H1 (cell line): ENCODE data around the gene POLN. TPM values are rescaled to one million over a fixed set of nuclear protein-coding genes. Genes with fewer than 3 reads are reported as not detected.

Source experiments
- CTCF ChIA-PET: fragments of 300-600 bp; sonication (Branson Sonifier 250); formaldehyde crosslinking; loops from one replicate; lab custom pipeline; 2021; ENCODE audit not compliant: partially characterized antibody; lab: Charles Lee
- POLR2A ChIA-PET: fragments of 300-600 bp; sonication (Branson Sonifier 250); formaldehyde crosslinking; loops from one replicate; lab custom pipeline; 2021; ENCODE audit warnings: inconsistent platforms; ENCODE audit not compliant: partially characterized antibody; lab: Charles Lee
- DNase-seq, 2 experiments: peaks; one replicate each; pipeline versions ENCODE4 v3.0.0 to v3.0.0-alpha.2; 2010 to 2022; ENCODE audit warnings: low spot score in 2 of 2, low read depth in 1 of 2, mixed read lengths in 1 of 2
- FAIRE-seq: peaks from 2 replicates; lab custom pipeline; 2011; peaks lifted over from hg19 to GRCh38; lab: Jason Lieb, UNC
- H2AFZ ChIP-seq: 2 replicates; pipeline ENCODE4 v1.8.1; 2012; ENCODE audit warnings: low read length, inconsistent platforms
- H2AK5ac ChIP-seq: 2 replicates; pipeline ENCODE4 v1.6.1; 2013; ENCODE audit warnings: low read depth, low read length
- H2BK120ac ChIP-seq: replicated peaks from 2 replicates; pipeline ENCODE3; 2013; ENCODE audit warnings: low read depth, low read length, inconsistent platforms
- H2BK12ac ChIP-seq: 2 replicates; pipeline ENCODE4 v1.6.1; 2013; ENCODE audit warnings: low read depth, low read length
- H2BK15ac ChIP-seq: 2 replicates; pipeline ENCODE4 v1.6.1; 2013; ENCODE audit warnings: low read length
- H2BK20ac ChIP-seq: 2 replicates; pipeline ENCODE4 v1.6.1; 2013; ENCODE audit warnings: low read length
- H2BK5ac ChIP-seq: 2 replicates; pipeline ENCODE4 v1.6.1; 2013; ENCODE audit warnings: low read depth, low read length
- H3K14ac ChIP-seq: 2 replicates; pipeline ENCODE4 v1.6.1; 2013; ENCODE audit warnings: inconsistent platforms; ENCODE audit not compliant: insufficient read length
- H3K18ac ChIP-seq: 2 replicates; pipeline ENCODE4 v1.6.1; 2013; ENCODE audit warnings: low read length; ENCODE audit errors: extremely low read depth
- H3K23ac ChIP-seq: 2 replicates; pipeline ENCODE4 v1.6.1; 2013; ENCODE audit warnings: inconsistent platforms; ENCODE audit not compliant: insufficient read length
- H3K23me2 ChIP-seq: 2 replicates; pipeline ENCODE4 v1.6.1; 2013; ENCODE audit warnings: low read depth, low read length
- H3K27ac ChIP-seq: 2 replicates; pipeline ENCODE4 v1.6.1; 2011; ENCODE audit warnings: low read depth, low read length, inconsistent platforms
- H3K27me3 ChIP-seq, 4 experiments: replicated peaks in 1 of 4; 1 replicate in 1 of 4; 2 replicates in 3 of 4; pipeline versions ENCODE4 v1.6.1 to v1.8.1; 2011 to 2013; ENCODE audit warnings: low read length in 3 of 4, mild to moderate bottlenecking in 3 of 4, inconsistent platforms in 2 of 4, mixed read lengths in 2 of 4, moderate library complexity in 1 of 4; ENCODE audit not compliant: control insufficient read depth in 3 of 4, insufficient read depth in 3 of 4; ENCODE audit errors: extremely low read depth in 1 of 4
- H3K36me3 ChIP-seq, 4 experiments: 2 replicates each; pipeline versions ENCODE4 v1.6.1 to v1.8.1; 2011 to 2013; ENCODE audit warnings: mild to moderate bottlenecking in 4 of 4, low read length in 3 of 4, moderate library complexity in 2 of 4, control low read depth in 1 of 4, inconsistent platforms in 1 of 4; ENCODE audit not compliant: insufficient read depth in 4 of 4, control insufficient read depth in 2 of 4
- H3K4ac ChIP-seq: replicated peaks from 2 replicates; pipeline ENCODE3; 2013; ENCODE audit warnings: low read length, low read depth, mixed read lengths, inconsistent platforms; ENCODE audit not compliant: insufficient read length
- H3K4me1 ChIP-seq, 4 experiments: replicated peaks in 1 of 4; 1 replicate in 1 of 4; 2 replicates in 3 of 4; pipeline versions ENCODE4 v1.6.1 to v1.8.1; 2011 to 2013; ENCODE audit warnings: low read length in 3 of 4, inconsistent platforms in 2 of 4, mixed read lengths in 1 of 4; ENCODE audit not compliant: insufficient read depth in 4 of 4, control insufficient read depth in 3 of 4
- H3K4me2 ChIP-seq, 2 experiments: 2 replicates each; pipeline versions ENCODE4 v1.6.1 to v1.8.1; 2011 to 2013; ENCODE audit warnings: low read depth in 2 of 2, low read length in 2 of 2, control low read depth in 1 of 2, inconsistent platforms in 1 of 2, mild to moderate bottlenecking in 1 of 2; ENCODE audit not compliant: insufficient read depth in 1 of 2
- H3K4me3 ChIP-seq, 4 experiments: fragments of 200-600, 300-600 bp in 1 of 4; sonication (generic), shearing (Covaris generic), sonication (Bioruptor Twin) in 1 of 4; 2 replicates each; pipeline versions ENCODE4 v1.5.1 to v1.8.1; 2011 to 2016; ENCODE audit warnings: low read length in 4 of 4, low read depth in 3 of 4, control low read depth in 2 of 4, inconsistent platforms in 2 of 4, mild to moderate bottlenecking in 2 of 4, mixed read lengths in 1 of 4, moderate library complexity in 1 of 4; ENCODE audit not compliant: insufficient read depth in 2 of 4; ENCODE audit errors: extremely low read depth in 1 of 4
- H3K56ac ChIP-seq: replicated peaks from 2 replicates; pipeline ENCODE3; 2013; ENCODE audit warnings: low read depth, mild to moderate bottlenecking, mixed read lengths, low read length, inconsistent platforms; ENCODE audit not compliant: insufficient read length
- H3K79me1 ChIP-seq: 2 replicates; pipeline ENCODE4 v1.6.1; 2013; ENCODE audit warnings: low read depth, low read length, control low read depth
- H3K79me2 ChIP-seq, 2 experiments: 2 replicates each; pipeline versions ENCODE4 v1.6.1 to v1.8.1; 2012 to 2013; ENCODE audit warnings: low read length in 2 of 2, mild to moderate bottlenecking in 2 of 2, inconsistent platforms in 1 of 2; ENCODE audit not compliant: insufficient read depth in 2 of 2, control insufficient read depth in 1 of 2
- H3K9ac ChIP-seq, 4 experiments: replicated peaks in 1 of 4; 1 replicate in 1 of 4; 2 replicates in 3 of 4; pipeline versions ENCODE4 v1.6.1 to v1.8.1; 2011 to 2013; ENCODE audit warnings: low read depth in 3 of 4, low read length in 3 of 4, control low read depth in 2 of 4, mild to moderate bottlenecking in 2 of 4, moderate library complexity in 2 of 4, inconsistent platforms in 1 of 4; ENCODE audit errors: extremely low read depth in 1 of 4
- H3K9me3 ChIP-seq, 2 experiments: 2 replicates each; pipeline versions ENCODE4 v1.6.1 to v1.8.1; 2012 to 2013; ENCODE audit warnings: mild to moderate bottlenecking in 2 of 2, moderate library complexity in 2 of 2, control low read depth in 1 of 2, inconsistent platforms in 1 of 2, low read depth in 1 of 2, low read length in 1 of 2, mixed read lengths in 1 of 2; ENCODE audit not compliant: insufficient read depth in 2 of 2
- H4K20me1 ChIP-seq, 2 experiments: replicated peaks in 1 of 2; 2 replicates each; pipeline versions ENCODE3 to v1.8.1; 2011 to 2013; ENCODE audit warnings: inconsistent platforms in 2 of 2, low read length in 2 of 2, mild to moderate bottlenecking in 1 of 2; ENCODE audit not compliant: insufficient read depth in 2 of 2, control insufficient read depth in 1 of 2
- H4K5ac ChIP-seq: 2 replicates; pipeline ENCODE4 v1.6.1; 2013; ENCODE audit warnings: low read length, low read depth, mixed read lengths, inconsistent platforms; ENCODE audit not compliant: insufficient read length
- H4K8ac ChIP-seq: 2 replicates; pipeline ENCODE4 v1.8.0; 2013; ENCODE audit warnings: mild to moderate bottlenecking, moderate library complexity, low read length, inconsistent platforms; ENCODE audit not compliant: insufficient read depth; ENCODE audit errors: extremely low read depth
- H4K91ac ChIP-seq: replicated peaks from 2 replicates; pipeline ENCODE3; 2013; ENCODE audit warnings: low read length, mixed read lengths, inconsistent platforms; ENCODE audit not compliant: insufficient read length
- BRCA1 ChIP-seq: IDR thresholded peaks from 2 replicates; pipeline ENCODE4 v1.6.1; 2012; ENCODE audit warnings: low read depth, low read length, improper control_type of control experiment
- CEBPB ChIP-seq: IDR thresholded peaks from 2 replicates; pipeline ENCODE4 v1.6.1; 2012; ENCODE audit warnings: low read depth, low read length
- EGR1 ChIP-seq: IDR thresholded peaks from 2 replicates; pipeline ENCODE4 v1.6.1; 2011; ENCODE audit warnings: low read depth, low read length, borderline replicate concordance
- GTF2F1 ChIP-seq: IDR thresholded peaks from 2 replicates; pipeline ENCODE4 v1.6.1; 2012; ENCODE audit warnings: low read depth, low read length, improper control_type of control experiment, borderline replicate concordance
- HDAC6 ChIP-seq: IDR thresholded peaks from one replicate; pipeline ENCODE4 v1.7.1; 2012; ENCODE audit warnings: low read depth, mild to moderate bottlenecking, inconsistent platforms, low read length, moderate library complexity
- KDM5A ChIP-seq: fragments of 200-600 bp; IDR thresholded peaks from 2 replicates; pipeline ENCODE4 v1.7.1; 2012; ENCODE audit warnings: mild to moderate bottlenecking, low read length, inconsistent platforms, mixed read lengths
- POLR2AphosphoS5 ChIP-seq: IDR thresholded peaks from 2 replicates; pipeline ENCODE4 v1.6.1; 2011; ENCODE audit warnings: low read depth, low read length
- SIN3A ChIP-seq, 2 experiments: IDR thresholded peaks in 1 of 2; conservative IDR thresholded peaks in 1 of 2; 2 replicates each; pipeline ENCODE4 v1.6.1; 2011 to 2012; ENCODE audit warnings: low read length in 2 of 2, improper control_type of control experiment in 1 of 2, low read depth in 1 of 2, mild to moderate bottlenecking in 1 of 2
- TBP ChIP-seq: IDR thresholded peaks from 2 replicates; pipeline ENCODE4 v1.6.1; 2011; ENCODE audit warnings: low read depth, low read length, improper control_type of control experiment
- TEAD4 ChIP-seq: IDR thresholded peaks from 2 replicates; pipeline ENCODE4 v1.6.1; 2012; ENCODE audit warnings: low read depth, low read length, inconsistent platforms, mixed read lengths
- ZNF274 ChIP-seq: IDR thresholded peaks from 2 replicates; pipeline ENCODE4 v1.7.0; 2012; ENCODE audit warnings: low read length, borderline replicate concordance; ENCODE audit errors: extremely low read depth
- WGBS, 2 experiments: shearing (Covaris generic) in 1 of 2; methylation state at CpG; one replicate each; pipeline versions ENCODE4 v1.1.6 to v1.1.7; 2013 to 2015; ENCODE audit warnings: low lambda C conversion rate in 2 of 2, mixed read lengths in 2 of 2, inconsistent platforms in 1 of 2, low coverage in 1 of 2, missing lambda C conversion rate in 1 of 2; ENCODE audit not compliant: insufficient replicate concordance in 2 of 2, insufficient coverage in 1 of 2, insufficient read length in 1 of 2; ENCODE audit errors: extremely low coverage in 1 of 2, missing lambda C conversion rate in 1 of 2; 5-methylcytosine and 5-hydroxymethylcytosine counted together
- polyA plus RNA-seq, 7 experiments: library from polyadenylated mRNA; depleted of rRNA in 3 of 7; stranded (reverse) in 5 of 7; unstranded in 2 of 7; fragments of >200 nt in 5 of 7; fragments of 200-250 nt in 2 of 7; gene quantifications; 1 replicate in 5 of 7; 2 replicates in 1 of 7; 4 replicates in 1 of 7; pipeline versions ENCODE4 v1.2.1 to v1.2.3, GENCODE V29; 2011 to 2013; ENCODE audit warnings: missing spikeins in 2 of 7, mixed read lengths in 2 of 7
- total RNA-seq: library from RNA; stranded (reverse); fragmentation: NEBNext Ultra II Directional; extraction: Animal tissue kit (Norgen Biotek cat#: 25700); gene quantifications from 2 replicates; pipeline ENCODE4 v1.2.1, GENCODE V29; 2021

The POLN gene
- total and polyA plus RNA-seq, 2 of the 8 experiments (the other 6 are each of a cell fraction or from before 2014, with no cell fraction given): 0.98 to 1.5 TPM

- Histone ChIP-seq H2BK15ac (no peak overlapping the region), H3K27me3 (no peaks in the 10 kb centered on the region), H2BK20ac (no peak overlapping the region), H3K9ac (no peak overlapping the region), H3K4me3 (no peak overlapping the region), H2BK12ac (no peak overlapping the region), H3K14ac (no peak overlapping the region), H4K20me1 (peaks cover 0 to 6% of the 10 kb centered on the region in 2 experiments), H3K18ac (no peak overlapping the region), H4K91ac (no peak overlapping the region), H3K79me1 (no peaks in the 10 kb centered on the region), H2BK120ac (no peak overlapping the region), H3K79me2 (no peaks in the 10 kb centered on the region), H3K4ac (no peak overlapping the region), H3K9me3 (no peaks in the 10 kb centered on the region), H3K23me2 (peaks cover 7% of the 10 kb centered on the region; the same call in 1 of the 2 replicates), H3K4me2 (no peak overlapping the region), H4K5ac (no peak overlapping the region), H2AK5ac (no peak overlapping the region), H3K56ac (no peak overlapping the region), H2BK5ac (no peak overlapping the region), H3K4me1 (peaks cover 0 to 5% (median 0%) of the 10 kb centered on the region in 4 experiments; a peak in 2 of 7 replicates), H4K8ac (no peak overlapping the region), H3K27ac (no peak overlapping the region), H3K36me3 (no peaks in the 10 kb centered on the region), H3K23ac (no peak overlapping the region), H2AFZ (no peak overlapping the region)
- ChIA-PET CTCF (interaction anchor here (0.6 to 1.4 kb wide), 2 partner anchors 31 to 351 kb away, joined by 3 read pairs; no protein-coding TSS in a partner anchor), POLR2A (interaction anchor here (0.7 kb wide), 1 partner anchor 1481 kb away, joined by 3 read pairs; no protein-coding TSS in a partner anchor)
- TF ChIP-seq HDAC6 (no peak), BRCA1 (no peak), POLR2AphosphoS5 (no peak), EGR1 (no peak), GTF2F1 (no peak), ZNF274 (no peak), KDM5A (no peak), TBP (no peak), TEAD4 (no peak), SIN3A (conservative IDR thresholded peaks at IDR 0.05 in 1 of 2, IDR thresholded peaks at IDR 0.05 in 1 of 2; ENCODE audit: low read depth in 1 of 2, low read length in 2 of 2) (no peak), CEBPB (no peak)
- 90% methylated on average over 15 of the region's 15 CpGs; no CpG with 5 or more reads in 1 of the 2 experiments for WGBS, 2 experiments
- no peak for DNase-seq
- FAIRE-seq: no peak
These were observed 43.2 kb upstream of the POLN start for GRCh38 chr4:2284934-2285612.
